ENCODE results near the gene COX6B2. TPM values are rescaled to one million over a fixed set of nuclear protein-coding genes. Genes with fewer than 3 reads are reported as not detected.
A peak's percentile ranks its signal among the peaks of the same experiment; 100 is the strongest.

COX6B2 gene
- total RNA-seq, 1 donor from 2014 or later: 0.24 TPM

DNA sequence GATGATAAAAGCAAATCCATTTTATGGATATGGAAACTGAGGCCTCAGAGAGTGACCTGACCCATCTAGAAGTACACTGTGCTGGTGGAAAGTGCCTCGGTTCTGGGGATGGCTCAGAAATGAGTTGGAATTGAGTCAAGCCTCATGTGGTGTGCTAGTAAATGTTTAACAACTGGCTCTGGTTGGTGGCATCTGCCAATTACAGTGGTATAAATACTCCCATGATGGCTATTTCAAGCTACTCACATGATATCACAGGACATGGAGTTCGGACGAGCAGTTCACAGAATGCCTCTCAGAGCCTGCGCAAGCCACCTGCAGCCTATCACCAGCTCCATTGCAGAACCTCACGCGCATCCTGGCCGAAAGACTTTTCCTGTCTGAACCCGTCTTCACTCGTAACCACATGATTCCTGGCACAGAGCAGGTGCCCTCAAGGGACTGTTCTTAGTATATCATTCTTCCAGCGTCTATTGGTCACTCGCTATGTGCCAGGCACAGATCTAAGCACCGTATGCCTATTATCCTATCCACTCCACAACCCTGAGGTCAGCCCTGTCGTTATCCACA lies 38.5 kb downstream of the COX6B2 start:
- no peak for DNase-seq (ENCODE audit: low read depth)

DNA sequence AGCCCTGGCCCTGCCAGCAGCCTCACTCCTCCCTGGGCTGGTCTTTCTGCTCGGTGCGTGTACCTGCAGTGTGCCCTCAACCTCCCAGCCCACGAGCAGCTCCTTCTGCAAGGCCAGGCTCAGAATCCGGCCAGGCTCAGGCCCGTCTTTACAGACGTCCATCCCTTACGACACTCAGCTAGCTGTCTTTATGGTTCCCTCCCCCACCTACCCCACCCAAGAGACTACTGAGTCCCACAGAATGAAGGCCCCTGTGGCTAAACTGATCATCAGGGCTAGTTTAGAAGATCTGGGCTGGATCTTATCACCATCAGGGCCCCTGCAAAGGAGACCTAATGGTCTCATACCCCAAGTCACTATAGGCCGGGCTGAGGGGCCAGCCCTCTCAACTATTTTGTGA lies 40.1 kb downstream of the COX6B2 start:
- no peak for DNase-seq (ENCODE audit: low read depth)

DNA sequence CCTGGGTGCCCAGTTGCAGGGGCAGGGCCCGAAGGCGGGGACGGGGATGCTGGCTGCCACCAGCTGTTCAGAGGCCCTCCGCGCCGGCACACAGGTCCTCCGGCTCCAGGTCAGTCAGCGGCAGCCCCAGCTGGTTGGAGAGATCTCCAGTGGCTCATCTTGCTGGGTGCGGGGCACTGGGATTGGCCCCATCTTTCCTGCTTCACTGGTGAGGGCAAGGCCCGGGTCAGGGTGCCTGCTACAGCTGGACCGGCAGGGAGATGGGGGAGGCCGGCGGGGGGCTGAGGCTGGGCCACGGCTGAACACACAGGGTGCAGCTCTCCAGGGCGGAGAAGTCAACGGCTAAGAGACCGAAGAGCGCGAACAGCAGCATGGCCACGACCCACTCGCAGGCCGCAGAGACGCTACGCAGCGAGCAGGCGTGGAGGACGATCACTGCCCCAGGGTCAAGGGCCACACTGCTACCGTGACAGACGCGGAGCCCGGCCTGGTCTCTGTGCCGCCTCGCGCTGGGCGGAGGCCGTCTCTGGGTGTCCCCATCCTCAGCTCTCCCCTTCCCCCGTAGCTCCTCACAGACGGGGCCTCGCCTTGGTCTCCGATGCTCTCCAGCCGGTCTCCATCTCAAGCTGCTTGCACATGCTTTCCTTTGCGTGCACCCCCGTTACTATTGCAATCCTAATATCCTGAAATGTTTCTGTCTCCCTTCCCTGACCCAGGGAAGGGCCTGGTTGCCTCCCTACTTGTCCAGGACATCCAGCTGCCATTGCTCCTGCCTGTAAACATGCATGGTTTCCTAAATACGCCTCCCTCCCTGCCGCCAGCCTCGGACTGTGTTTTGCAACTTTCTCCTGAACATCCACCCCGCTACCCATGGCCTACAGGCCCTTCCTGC lies 41.7 kb downstream of the COX6B2 start:
- no peak for DNase-seq (ENCODE audit: low read depth)

DNA sequence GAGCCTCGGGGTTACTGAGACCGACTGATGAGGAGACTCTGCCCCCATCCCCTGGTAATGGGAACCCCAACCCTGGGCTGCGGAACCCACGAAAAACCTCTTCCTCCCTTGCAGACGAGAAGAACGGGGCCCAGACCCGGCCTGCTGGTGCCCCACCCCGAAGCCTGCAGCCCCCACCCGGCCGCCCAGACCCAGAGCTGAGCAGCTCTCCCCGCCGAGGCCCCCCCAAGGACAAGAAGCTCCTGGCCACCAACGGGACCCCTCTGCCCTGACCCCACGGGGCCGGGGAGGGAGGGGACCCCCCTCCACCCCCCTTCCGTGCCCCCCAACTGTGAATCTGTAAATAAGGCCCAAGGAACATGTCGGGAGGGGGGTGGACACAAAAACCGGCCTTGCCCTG lies 42.7 kb downstream of the COX6B2 start:
- DNase-seq (ENCODE audit: low read depth): no peak

DNA sequence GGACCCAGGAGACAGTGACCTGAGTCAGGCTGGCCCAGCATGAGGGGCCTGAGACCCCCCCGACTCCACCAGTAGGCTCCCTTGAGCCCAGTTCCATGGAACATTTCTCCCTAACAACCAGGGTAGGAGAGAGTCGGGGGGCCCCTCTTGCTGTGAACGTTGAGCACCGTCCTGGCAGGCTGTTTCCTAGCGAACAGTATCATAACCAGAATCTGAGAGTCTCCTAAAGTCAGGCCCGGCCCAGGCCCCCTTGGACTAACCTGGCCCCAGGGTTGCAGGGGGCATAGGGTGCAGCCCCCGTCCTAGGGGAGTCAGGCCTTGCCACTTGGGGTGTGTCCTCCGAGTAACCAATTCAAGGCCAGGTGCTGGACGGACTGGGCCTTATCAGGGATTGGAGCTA lies 43.1 kb downstream of the COX6B2 start:
- no peak for DNase-seq (ENCODE audit: low read depth)

DNA sequence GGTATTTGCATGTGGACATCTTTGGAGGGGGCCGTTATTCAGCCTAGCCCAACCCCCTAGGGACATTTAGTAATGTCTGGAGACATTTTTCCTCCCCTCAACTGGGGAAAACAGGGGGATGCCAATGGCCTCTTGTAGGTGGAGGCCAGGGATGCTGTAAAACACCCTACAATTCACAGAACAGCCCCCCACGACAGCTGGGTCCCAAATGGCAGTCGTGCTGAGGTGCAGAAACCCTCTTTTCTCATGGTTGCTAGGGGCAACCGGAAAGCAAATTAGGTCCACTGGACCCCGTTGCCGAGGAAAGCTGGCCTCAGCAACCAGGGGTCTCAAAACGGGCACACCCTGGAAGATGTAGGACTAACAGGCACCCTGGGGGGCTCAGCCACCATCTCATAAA lies 44.0 kb downstream of the COX6B2 start:
- DNase-seq (ENCODE audit: low read depth): no peak

DNA sequence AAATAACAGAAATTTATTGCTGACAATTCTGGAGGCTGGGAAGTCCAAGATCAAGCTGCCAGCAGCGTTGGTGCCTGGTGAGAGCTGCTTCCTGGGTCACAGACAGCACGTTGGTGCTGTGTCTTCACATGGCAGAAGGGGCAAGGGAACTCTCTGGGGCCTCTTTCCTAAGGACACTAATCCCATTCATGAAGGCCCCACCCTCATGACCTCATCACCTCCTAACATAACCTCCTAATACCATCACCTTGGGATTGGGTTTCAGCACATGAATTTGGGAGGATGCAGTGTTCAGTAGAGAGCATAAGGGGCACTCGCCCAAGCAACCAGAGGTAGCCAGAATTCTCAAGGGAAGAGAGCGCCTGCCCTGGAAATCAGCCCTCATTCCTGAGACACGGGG lies 45.1 kb downstream of the COX6B2 start:
- DNase-seq (ENCODE audit: low read depth): no peak

DNA sequence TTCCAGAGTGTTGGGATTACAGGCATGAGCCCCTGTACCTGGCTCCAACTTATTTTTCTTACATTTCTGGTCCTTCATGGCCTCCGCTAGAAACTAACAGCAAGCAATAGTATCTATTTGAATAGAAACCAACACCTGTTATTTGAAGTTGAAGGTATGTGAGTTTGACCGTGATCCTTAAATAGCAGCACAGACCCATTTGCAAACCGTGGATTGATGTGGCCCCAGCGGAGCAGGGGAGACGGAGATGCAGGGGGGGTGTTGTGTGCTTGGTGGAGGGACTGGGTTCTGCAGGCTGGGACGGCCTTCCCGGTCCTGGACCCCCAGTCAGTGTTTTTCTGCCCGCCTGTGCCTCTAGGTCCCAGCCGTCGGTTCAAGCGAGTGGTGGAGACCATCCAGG lies 46.2 kb downstream of the COX6B2 start:
- DNase-seq (ENCODE audit: low read depth): no peak

DNA sequence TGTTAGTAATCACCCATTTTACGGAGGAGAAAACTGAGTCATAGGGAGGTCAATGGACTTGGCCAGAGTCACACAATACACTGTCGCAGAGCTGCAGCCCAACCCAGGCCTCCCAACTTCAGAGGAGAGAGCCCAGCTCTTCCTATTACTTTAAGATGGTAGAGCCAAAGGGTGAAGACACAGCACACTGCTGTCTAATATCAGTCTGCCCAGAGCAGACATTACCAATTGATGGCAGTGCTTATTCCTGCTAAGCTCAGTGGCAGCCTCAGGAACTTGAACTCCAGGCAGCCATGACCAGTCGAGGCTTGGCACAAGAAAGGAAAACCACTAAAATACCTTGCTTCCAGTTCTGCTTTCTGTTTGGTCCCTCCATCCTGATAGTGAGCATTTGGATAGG lies 47.8 kb downstream of the COX6B2 start:
- DNase-seq (ENCODE audit: low read depth): no peak

DNA sequence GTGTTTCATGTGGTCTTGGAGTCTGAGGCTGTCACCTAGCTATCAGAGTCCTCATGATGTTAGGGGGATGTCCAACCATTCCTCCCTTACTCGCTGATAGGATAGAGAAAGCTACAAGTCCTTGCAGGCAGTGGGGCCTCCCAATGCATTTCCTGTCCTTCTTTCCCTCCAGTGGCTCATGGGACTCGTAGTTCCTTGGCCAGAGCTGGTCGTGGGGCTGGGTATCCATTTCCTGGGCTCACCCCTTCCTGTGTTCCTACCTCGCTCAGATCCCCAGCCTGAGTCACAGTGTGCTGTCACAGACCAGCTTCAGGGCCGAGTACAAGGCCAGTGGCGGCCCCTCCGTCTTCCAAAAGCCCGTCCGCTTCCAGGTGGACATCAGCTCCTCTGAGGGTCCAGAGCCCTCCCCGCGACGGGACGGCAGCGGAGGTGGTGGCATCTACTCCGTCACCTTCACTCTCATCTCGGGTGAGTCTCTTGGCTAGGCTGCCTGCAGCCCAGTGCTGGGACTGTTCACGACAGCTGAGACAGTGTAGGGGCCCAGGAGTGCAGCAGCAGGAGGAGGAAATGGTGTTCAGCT lies 48.4 kb downstream of the COX6B2 start:
- DNase-seq (ENCODE audit: low read depth): no peak

DNA sequence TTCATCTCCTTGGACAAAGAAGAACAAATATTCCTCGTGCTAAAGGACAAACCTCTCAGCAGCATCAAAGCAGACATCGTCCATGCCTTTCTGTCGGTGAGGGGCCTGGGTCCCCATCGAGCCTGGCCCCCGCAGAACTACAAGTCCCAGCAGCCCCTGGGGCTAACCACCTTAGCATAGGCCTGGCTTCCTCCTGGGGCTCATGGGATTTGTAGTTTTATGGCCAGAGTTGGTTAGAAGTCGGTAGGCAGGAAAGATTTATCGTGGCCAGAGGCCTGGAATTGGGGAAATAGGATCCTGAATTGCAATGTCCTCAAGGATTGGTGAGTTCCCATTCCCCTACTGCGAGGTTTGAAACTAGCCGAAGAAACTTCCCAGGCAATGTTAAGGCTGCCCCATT lies 49.0 kb downstream of the COX6B2 start:
- peak; percentile 23 for DNase-seq (ENCODE audit: low read depth)

DNA sequence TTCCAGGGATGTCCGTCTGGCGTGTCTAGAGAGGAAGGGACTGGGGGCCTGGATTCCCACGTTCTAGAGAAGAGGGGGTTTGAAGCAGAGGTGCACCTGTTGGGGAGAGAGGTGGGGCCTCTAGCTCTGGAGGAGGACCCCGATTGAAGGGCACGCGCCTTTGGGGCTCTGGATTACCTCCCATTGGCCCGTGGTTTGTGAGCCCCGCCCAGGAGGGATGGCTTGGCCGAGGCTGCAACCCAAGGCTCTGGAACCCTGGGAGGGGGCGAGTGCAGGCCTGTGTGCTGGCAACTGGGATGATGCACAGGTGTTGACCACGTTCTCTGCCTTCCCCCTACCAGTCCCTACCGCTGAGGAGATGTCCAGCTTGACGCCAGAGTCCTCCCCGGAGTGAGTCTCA lies 49.5 kb downstream of the COX6B2 start:
- DNase-seq (ENCODE audit: low read depth): no peak

DNA sequence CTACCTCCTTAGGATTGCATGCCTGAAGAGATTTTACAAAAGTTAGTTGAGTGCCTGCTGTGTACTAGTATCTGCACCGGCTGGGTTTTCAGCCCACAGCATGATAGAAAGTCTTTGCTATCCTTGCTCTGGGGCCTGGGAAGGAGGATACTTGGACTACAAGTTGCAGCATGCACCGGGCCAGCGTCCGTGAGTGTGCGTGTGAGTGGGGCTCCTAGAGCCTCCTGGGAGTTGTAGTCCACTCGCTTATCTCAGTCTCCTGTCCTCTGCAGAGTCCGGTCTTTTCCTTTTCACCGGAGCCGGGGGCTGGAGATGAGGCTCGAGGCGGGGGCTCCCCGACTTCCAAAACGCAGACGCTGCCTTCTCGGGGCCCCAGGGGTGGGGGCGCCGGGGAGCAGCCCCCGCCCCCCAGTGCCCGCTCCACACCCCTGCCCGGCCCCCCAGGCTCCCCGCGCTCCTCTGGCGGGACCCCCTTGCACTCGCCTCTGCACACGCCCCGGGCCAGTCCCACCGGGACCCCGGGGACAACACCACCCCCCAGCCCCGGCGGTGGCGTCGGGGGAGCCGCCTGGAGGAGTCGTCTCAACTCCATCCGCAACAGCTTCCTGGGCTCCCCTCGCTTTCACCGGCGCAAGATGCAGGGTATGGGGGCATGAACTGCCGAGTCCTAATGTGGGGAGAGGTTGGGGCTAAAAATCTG lies 50.1 kb downstream of the COX6B2 start:
- DNase-seq (ENCODE audit: low read depth): no peak

DNA sequence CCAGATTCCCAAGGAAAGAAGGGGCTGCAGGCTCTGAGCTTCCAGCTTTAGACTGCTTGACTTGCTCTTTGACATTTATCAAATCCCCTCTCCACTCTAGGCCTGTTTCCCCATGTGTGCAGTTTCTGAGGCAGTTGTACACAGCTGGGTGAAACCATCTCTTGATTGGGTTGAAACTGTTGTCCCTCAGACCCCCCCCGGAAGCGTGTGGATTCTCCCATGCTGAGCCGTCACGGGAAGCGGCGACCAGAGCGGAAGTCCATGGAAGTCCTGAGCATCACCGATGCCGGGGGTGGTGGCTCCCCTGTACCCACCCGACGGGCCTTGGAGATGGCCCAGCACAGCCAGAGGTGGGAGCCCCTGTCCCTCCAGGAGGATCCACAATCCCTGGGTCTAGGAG lies 51.0 kb downstream of the COX6B2 start:
- no peak for DNase-seq (ENCODE audit: low read depth)

DNA sequence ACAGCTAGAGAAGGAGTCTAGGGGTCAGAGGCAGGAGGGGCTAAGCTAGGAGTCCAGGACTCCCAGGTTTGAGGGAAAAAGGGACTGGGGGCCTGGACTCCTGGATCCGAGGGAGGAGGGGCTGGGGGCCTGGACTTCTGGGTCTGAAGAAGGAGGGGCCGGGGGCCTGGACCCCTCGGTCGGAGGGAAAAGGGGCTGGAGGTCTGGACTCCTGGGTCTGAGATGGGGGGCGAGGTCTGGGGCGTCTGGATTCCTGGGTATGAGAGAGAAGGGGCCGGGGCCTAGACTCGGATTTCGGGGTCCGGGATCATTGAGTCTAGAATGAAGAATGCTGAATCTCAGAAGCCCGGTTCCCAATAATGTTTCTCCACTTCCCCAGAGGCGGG lies 52.2 kb downstream of the COX6B2 start:
- DNase-seq (ENCODE audit: low read depth): no peak

DNA sequence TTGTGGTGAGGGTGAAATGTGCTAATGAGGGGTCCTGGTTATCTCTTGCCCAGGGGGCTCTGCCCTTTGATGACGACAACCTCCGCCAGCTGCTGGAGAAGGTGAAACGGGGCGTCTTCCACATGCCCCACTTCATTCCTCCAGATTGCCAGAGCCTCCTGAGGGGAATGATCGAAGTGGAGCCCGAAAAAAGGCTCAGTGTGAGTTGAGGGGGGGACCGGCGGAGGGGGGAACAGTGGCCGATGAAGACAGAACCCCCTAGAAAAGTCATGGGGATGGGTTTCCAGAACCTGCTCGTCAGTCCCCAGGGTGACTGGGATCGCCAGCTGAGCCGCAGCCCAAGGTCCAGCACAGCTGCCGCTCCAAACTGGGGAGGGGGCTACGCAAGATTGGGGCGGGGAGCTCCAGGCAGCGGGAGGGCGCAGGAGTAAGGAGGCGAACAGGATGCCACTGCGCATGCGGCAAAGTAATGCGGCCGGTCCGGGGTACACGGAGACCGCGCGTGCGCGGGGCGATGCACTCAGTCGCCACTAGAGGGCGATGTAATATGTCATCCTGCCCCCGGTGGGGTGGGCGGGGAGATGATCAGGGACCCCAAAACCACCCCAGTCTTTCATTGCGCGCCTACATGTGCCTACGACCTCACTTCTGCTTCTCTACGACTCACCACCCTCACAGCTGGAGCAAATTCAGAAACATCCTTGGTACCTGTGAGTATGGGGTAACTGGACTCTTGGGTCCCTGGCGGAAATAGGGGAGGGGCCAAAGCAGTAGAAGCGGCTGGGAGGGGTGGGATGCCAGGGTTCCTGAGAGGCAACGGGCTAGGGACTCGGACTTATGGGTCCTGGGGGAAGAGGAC lies 52.8 kb downstream of the COX6B2 start:
- peak; percentile 82 for DNase-seq (ENCODE audit: low read depth)

DNA sequence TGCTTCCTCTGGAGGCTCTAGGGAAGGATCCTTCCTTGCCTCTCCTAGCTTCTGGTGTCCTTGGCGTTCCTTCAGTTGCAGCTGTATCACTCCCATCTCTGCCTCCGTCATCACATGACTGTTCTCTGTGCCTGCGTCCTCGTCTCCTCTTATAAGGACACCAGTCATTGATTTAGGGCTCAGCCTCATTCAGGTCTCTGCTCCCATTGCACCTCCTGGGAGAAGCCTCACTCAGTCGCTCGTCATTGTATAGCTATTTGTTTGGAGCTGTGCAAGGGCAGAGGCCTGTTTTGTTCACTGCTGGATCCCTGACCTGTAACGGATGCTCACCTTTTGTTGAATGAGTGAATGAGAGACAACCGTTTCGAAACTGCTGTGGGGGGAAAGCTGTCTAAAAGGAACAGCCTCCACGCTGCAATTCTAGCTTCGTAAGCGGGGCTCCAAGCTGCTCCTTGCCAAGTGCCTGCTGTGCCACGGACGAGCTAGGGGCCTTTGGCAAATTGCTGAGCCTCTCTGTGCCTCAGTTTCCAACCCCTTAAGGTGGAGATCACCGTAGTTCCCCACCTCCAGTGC lies 53.5 kb downstream of the COX6B2 start:
- DNase-seq (ENCODE audit: low read depth): no peak

DNA sequence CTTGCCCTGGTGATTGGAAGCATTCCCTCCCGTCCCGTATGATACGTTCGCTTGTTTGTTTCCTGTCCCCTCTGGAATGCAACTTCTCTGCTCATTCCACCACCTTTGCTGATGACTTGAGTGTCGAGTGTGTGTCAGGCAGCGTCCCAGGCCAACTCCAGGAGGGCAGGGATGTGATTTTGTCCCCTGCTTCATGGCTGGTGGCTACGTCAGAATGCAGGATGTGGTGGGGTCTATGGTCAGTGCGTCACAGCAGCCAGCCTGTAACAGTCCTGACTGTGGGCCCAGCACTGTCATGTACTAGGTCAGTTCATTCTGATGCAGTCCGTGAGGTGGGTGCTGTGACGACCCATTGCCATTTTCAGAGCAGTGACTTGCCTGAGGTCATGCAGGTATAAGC lies 54.5 kb downstream of the COX6B2 start:
- no peak for DNase-seq (ENCODE audit: low read depth)

Data from myocyte (in vitro differentiated cells).